DND-41 (cell line): ENCODE data around the gene KHK.

ENCODE experiments used
- ATAC-seq: fragments of 200-7000 bp; cut with Tn5 transposase; 3 replicates; pipeline ENCODE4 v1.9.1; 2021; ENCODE audit warnings: low read depth; ENCODE audit not compliant: insufficient read depth
- DNase-seq: peaks from one replicate; pipeline ENCODE4 v3.0.0-alpha.2; 2020
- H2AFZ ChIP-seq: 2 replicates; pipeline ENCODE4 v1.6.0; 2012; ENCODE audit warnings: low read depth, low read length
- H3K27ac ChIP-seq: 2 replicates; pipeline ENCODE4 v1.5.1; 2012; ENCODE audit warnings: low read length, inconsistent platforms
- H3K27me3 ChIP-seq: fragments of 200-600 bp; sonication (generic); 2 replicates; pipeline ENCODE4 v1.6.0; 2012; ENCODE audit warnings: low read length, mild to moderate bottlenecking, inconsistent platforms; ENCODE audit not compliant: insufficient read depth, poor library complexity
- H3K36me3 ChIP-seq: 2 replicates; pipeline ENCODE4 v1.5.1; 2012; ENCODE audit warnings: low read length, inconsistent platforms; ENCODE audit not compliant: insufficient read depth
- H3K4me1 ChIP-seq: 2 replicates; pipeline ENCODE4 v1.5.1; 2012; ENCODE audit warnings: mild to moderate bottlenecking, low read length; ENCODE audit not compliant: insufficient read depth
- H3K4me2 ChIP-seq: 2 replicates; pipeline ENCODE4 v1.6.0; 2012; ENCODE audit warnings: mild to moderate bottlenecking, moderate library complexity, low read length, inconsistent platforms; ENCODE audit not compliant: insufficient read depth
- H3K4me3 ChIP-seq, 2 experiments: fragments of 200-600 bp in 1 of 2; shearing (Covaris generic) in 1 of 2; 2 replicates each; pipeline ENCODE4 v1.5.1; 2012 to 2016; ENCODE audit warnings: inconsistent platforms in 2 of 2, low read length in 2 of 2, mild to moderate bottlenecking in 2 of 2, low read depth in 1 of 2, moderate library complexity in 1 of 2
- H3K79me2 ChIP-seq: 2 replicates; pipeline ENCODE4 v1.6.0; 2012; ENCODE audit warnings: low read length, inconsistent platforms; ENCODE audit not compliant: insufficient read depth
- H3K9ac ChIP-seq: 2 replicates; pipeline ENCODE4 v1.6.0; 2012; ENCODE audit warnings: low read depth, mild to moderate bottlenecking, inconsistent platforms, low read length, moderate library complexity
- H3K9me3 ChIP-seq: 2 replicates; pipeline ENCODE4 v1.5.1; 2012; ENCODE audit warnings: low read length, moderate library complexity, mild to moderate bottlenecking, inconsistent platforms; ENCODE audit not compliant: insufficient read depth, severe bottlenecking
- H4K20me1 ChIP-seq: 2 replicates; pipeline ENCODE4 v1.6.0; 2012; ENCODE audit warnings: low read length; ENCODE audit not compliant: insufficient read depth
- EZH2 ChIP-seq: IDR thresholded peaks from 3 replicates; pipeline ENCODE4 v1.6.1; 2012; ENCODE audit warnings: borderline replicate concordance, low read depth, mild to moderate bottlenecking, moderate library complexity, low read length, inconsistent platforms; ENCODE audit not compliant: severe bottlenecking
- TF ChIP-seq, protein P1 (sequence below): IDR thresholded peaks from 2 replicates; pipeline ENCODE4 v1.5.1; 2012; ENCODE audit warnings: borderline replicate concordance, low read length, moderate library complexity, mild to moderate bottlenecking; ENCODE audit not compliant: poor library complexity, severe bottlenecking; ENCODE audit errors: extremely low read depth

KHK gene

DNA sequence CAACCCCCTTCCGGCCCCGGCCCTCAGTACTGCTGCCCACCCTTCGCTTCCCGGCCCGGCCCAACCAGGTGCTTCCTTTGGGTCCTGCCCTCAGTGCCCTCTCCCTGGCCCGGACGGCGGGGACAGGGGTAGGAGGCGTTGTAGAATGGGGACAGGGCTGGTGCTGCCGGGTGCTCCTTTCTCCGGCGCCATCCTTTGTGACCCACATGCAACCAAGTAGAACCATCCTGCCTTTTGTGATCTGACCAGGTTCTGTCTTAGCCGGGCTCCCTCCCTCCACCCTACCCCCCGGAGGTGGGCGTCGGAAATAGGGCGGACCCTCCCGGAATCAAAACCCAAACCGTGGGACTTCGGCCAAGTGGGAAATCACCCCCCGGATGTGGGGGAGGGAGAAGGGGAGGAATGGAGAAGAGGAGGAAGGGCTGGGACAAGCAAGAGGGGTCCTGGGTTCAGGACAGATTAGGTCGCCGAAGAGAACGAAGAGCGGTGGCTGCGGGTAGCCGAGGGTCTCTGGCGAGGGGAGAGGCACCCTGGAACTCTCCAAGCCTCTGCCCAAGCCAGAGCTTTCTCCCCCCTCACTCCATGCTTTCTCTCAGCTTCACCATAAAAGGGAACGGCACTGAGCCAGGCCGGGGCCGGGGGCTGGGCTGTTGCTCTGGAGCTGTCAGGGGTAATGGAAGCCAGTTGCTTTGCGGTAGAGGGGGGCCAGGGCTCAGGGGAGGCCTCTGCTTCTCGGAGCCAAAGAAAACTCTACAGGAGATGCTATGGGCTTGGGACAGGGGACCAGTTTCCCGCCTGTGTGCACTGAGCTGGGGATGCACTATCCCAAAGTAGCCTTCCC is 14.4 kb upstream of the KHK start:
- Histone ChIP-seq H4K20me1 (peaks cover 20% of the 10 kb centered on the region; the same call in 1 of the 2 replicates), H2AFZ (peak overlapping the region; percentile 73), H3K27me3 (no peaks in the 10 kb centered on the region), H3K4me3 (peak overlapping the region; percentile 84 to 91; a peak in 3 of 4 replicates), H3K36me3 (peaks cover 35% of the 10 kb centered on the region), H3K27ac (peak overlapping the region; percentile 78), H3K9ac (peak overlapping the region; percentile 84), H3K9me3 (no peaks in the 10 kb centered on the region), H3K79me2 (peaks cover 28% of the 10 kb centered on the region), H3K4me1 (peaks cover 55% of the 10 kb centered on the region), H3K4me2 (peak overlapping the region; percentile 95)
- DNase-seq, result no peak
- no peak; the same call in 1 of the 3 replicates for ATAC-seq
- TF ChIP-seq, protein P1, sequence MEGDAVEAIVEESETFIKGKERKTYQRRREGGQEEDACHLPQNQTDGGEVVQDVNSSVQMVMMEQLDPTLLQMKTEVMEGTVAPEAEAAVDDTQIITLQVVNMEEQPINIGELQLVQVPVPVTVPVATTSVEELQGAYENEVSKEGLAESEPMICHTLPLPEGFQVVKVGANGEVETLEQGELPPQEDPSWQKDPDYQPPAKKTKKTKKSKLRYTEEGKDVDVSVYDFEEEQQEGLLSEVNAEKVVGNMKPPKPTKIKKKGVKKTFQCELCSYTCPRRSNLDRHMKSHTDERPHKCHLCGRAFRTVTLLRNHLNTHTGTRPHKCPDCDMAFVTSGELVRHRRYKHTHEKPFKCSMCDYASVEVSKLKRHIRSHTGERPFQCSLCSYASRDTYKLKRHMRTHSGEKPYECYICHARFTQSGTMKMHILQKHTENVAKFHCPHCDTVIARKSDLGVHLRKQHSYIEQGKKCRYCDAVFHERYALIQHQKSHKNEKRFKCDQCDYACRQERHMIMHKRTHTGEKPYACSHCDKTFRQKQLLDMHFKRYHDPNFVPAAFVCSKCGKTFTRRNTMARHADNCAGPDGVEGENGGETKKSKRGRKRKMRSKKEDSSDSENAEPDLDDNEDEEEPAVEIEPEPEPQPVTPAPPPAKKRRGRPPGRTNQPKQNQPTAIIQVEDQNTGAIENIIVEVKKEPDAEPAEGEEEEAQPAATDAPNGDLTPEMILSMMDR, result no peak
- no peak for TF ChIP-seq EZH2

DNA sequence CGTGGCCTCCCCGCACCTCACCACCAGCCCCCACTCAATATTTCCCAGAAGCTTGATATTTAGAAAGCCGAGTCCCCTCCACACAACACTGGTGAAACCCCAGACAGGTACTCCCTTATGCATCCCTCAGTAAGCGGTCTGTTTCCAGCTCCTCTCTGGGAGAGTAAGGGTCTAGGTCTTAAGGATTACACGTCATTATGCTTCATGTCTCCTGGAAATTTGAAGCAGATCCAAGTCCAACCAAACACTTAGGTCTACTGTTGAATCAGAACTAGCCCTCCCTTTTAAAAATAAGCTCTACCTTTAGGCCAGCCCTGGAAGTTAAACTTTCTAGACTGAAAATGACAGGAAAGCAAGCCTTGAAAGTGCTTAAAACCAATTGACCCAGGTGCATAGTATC is 13.7 kb upstream of the KHK start:
- no peak overlapping the region for H3K9ac ChIP-seq
- no peaks in the 10 kb centered on the region for H3K9me3 ChIP-seq
- no peak overlapping the region for H3K4me3 ChIP-seq
- H3K79me2 ChIP-seq, result peaks cover 28% of the 10 kb centered on the region
- H3K36me3 ChIP-seq, result peaks cover 28% of the 10 kb centered on the region
- peaks cover 55% of the 10 kb centered on the region for H3K4me1 ChIP-seq
- H3K4me2 ChIP-seq, result peak overlapping the region; percentile 95; the same call in 1 of the 2 replicates
- no peak for DNase-seq
- TF ChIP-seq EZH2, result no peak
- TF ChIP-seq, protein P1, result no peak
- H2AFZ ChIP-seq, result no peak overlapping the region
- no peaks in the 10 kb centered on the region for H3K27me3 ChIP-seq
- peaks cover 20% of the 10 kb centered on the region; the same call in 1 of the 2 replicates for H4K20me1 ChIP-seq
- no peak for ATAC-seq
- no peak overlapping the region for H3K27ac ChIP-seq

DNA sequence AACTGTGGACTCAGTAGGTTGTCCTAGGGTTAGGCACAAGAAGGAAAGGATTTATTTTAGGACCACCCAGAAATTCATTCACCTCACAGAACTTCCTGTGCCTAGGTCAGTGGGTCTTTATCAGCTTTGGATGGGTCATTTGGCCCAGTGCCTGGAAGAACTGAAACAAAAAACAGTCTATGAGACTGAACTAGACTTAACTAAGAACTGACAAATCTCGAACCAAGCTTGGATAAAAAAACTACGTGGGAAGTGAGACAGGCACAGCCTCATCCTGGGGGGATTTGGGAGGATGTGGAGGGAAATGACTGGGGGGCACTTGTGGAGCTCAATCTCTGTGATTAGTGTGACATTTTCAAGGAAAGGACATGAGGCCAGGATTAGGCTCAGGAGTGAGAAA is 12.8 kb upstream of the KHK start:
- ATAC-seq (no peak), DNase-seq (no peak)
- Histone ChIP-seq H3K36me3 (peaks cover 19% of the 10 kb centered on the region), H3K27me3 (no peaks in the 10 kb centered on the region), H3K79me2 (peaks cover 26% of the 10 kb centered on the region), H3K9ac (no peak overlapping the region), H3K9me3 (no peaks in the 10 kb centered on the region), H2AFZ (no peak overlapping the region), H4K20me1 (peaks cover 16% of the 10 kb centered on the region; the same call in 1 of the 2 replicates), H3K4me2 (no peak overlapping the region), H3K27ac (no peak overlapping the region), H3K4me3 (no peak overlapping the region), H3K4me1 (peaks cover 55% of the 10 kb centered on the region)
- TF ChIP-seq EZH2, result no peak
- TF ChIP-seq, protein P1, result no peak
